Upper lobe of left lung (tissue), 4 donors: ENCODE results near the gene PEX26.

Experiments
- CTCF ChIP-seq, 6 experiments: fragments of 450-650 bp in 4 of 6; fragments of 200-600 bp in 2 of 6; sonication (generic) in 2 of 6; IDR thresholded peaks; one replicate each; pipeline ENCODE4 v1.5.1; 2016 to 2019; ENCODE audit warnings: antibody characterized with exemption in 6 of 6
- EP300 ChIP-seq, 4 donors: sonication (generic); formaldehyde crosslinking; IDR thresholded peaks; one replicate each; pipeline ENCODE4 v1.5.1; 2017; ENCODE audit warnings: antibody characterized with exemption in 4 of 4, control low read depth in 2 of 4
- POLR2A ChIP-seq, 4 donors: fragments of 450-650 bp; IDR thresholded peaks; one replicate each; pipeline ENCODE4 v1.5.1; 2016 to 2017; ENCODE audit warnings: antibody characterized with exemption in 4 of 4, mild to moderate bottlenecking in 2 of 4
- POLR2AphosphoS5 ChIP-seq, 2 donors: sonication (generic); formaldehyde crosslinking; IDR thresholded peaks; one replicate each; pipeline ENCODE4 v1.5.1; 2017; ENCODE audit warnings: antibody characterized with exemption in 2 of 2

DNA sequence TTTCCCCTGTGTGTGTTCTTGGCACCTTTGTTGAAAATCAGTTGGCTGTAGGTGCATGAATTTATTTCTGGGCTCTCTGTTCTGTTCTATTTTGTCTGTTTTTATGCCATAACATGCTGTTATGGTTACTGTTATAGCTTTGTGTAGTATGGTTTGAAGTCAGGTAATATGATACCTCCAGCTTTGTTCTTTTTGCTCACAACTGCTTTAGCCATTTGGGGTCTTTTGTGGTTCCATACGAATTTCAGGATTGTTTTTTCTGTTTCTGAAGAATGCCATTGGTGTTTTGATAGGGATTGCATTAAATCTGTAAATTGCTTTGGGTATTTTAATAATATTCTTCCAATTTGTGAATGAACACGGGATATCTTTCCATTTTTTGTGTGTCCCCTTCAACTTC is 4.7 kb downstream of the PEX26 start:
- TF ChIP-seq POLR2A (IDR thresholded peaks at IDR 0.05): no peak
- no peak for TF ChIP-seq EP300 (IDR thresholded peaks at IDR 0.05)
- no peak for TF ChIP-seq POLR2AphosphoS5 (IDR thresholded peaks at IDR 0.05)
- TF ChIP-seq CTCF (IDR thresholded peaks at IDR 0.05): no peak
